KOPT-K1 (cell line): ENCODE results near the gene PEG3.

ENCODE experiments used
- H3K27ac ChIP-seq: fragments of 200-600 bp; sonication (generic); 2 replicates; pipeline ENCODE4 v1.5.1; 2016; ENCODE audit warnings: antibody characterized with exemption, mild to moderate bottlenecking, low read depth, low read length; ENCODE audit not compliant: poor library complexity, severe bottlenecking
- H3K36me3 ChIP-seq: fragments of 200-600 bp; sonication (generic); 2 replicates; pipeline ENCODE4 v1.5.1; 2017; ENCODE audit warnings: antibody characterized with exemption, mild to moderate bottlenecking, low read length, moderate library complexity; ENCODE audit not compliant: insufficient read depth
- H3K9me3 ChIP-seq: fragments of 200-600 bp; sonication (generic); 2 replicates; pipeline ENCODE4 v1.5.1; 2017; ENCODE audit warnings: antibody characterized with exemption, low read length, mild to moderate bottlenecking; ENCODE audit not compliant: insufficient read depth, poor library complexity, severe bottlenecking

Gene PEG3

DNA sequence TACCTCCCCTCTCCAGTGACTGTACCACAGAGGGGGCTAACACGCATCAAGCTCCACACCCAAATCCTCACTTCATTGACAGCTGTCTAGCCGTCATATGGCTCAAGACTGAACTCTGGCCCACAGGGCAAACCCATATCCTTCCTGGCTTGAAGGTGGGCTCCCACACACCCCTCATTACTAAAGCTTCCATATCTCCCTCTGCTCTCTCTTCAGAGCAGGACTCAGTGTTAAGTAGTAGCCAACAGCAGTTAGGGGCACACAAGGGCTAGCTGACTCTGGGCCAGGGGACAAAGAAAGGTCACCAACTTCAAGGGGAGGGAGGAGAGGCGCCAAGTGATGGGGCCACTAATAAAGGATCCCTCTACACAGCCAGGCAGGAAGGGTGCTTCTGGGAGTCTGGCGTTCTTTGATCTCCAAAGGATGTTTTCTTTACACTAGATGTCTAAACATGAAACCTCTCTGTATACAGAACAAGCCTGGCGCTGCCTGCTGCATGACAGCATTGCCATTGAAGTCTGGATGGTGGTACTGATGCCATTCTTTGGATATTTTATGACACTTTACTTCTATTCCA lies 8.1 kb downstream of the PEG3 start:
- Histone ChIP-seq H3K36me3 (no peaks in the 10 kb centered on the region), H3K27ac (no peak overlapping the region), H3K9me3 (peaks cover 5% of the 10 kb centered on the region)

DNA sequence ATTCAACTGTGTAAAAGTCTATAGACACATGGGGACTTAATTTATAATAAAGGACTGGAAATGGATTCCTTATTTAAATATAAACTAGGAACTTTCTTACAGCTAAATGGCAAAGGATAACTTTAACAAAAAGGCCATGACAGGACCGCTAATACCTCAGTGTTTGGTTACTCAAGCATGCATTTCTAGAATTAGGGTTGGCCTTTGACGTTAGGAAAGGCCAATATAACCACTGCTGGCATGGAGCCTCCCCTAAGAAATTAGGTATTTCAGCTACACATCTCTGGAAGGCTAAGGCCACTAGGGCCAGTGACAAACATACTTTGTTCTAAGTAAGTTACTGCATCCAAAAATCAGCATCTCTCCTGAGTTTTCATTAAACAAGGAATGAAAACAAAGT lies 9.3 kb downstream of the PEG3 start:
- Histone ChIP-seq H3K36me3 (no peaks in the 10 kb centered on the region), H3K9me3 (no peaks in the 10 kb centered on the region)

DNA sequence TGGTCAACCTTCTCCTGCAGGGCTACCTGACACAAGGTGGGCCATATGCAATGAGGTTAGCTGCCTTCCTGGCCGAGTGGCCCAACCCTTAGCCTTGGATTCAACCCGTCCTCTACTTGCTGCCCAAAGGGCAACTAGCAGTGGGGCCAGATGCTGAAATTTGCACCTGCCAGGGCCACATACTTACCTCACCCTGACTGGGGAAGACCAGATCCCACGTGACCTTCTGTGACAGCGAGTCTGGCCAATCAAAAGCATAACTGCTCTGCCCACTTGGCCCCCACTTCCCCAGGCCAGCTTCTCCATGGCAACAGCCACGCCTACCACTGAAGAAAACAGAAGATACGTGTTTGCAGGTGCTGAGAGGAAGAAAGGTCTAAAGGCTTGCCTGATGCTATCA lies 10.9 kb downstream of the PEG3 start:
- Histone ChIP-seq H3K27ac (no peak overlapping the region), H3K36me3 (no peaks in the 10 kb centered on the region), H3K9me3 (no peaks in the 10 kb centered on the region)

More for the DNA sequence above, 9.3 kb downstream of the PEG3 start:
- H3K27ac ChIP-seq, result no peak overlapping the region

DNA sequence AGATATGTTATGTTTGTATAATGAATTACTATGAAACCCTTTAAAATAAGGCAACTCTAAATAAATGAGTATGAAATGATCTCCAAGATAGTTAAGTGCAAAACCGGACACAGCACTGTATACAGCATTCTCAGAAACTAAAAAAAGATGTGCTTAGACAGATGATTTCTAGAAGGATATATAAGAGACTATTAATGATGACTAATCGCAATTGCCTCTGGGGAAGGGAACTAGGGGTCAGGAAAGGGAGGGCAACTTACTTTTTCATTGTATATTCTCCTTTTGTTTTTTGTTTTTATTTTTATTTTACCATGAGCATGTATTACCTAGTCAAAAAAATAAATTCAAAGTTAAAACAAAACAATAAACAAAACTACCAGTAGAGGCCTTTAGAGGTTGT lies 12.8 kb downstream of the PEG3 start:
- H3K36me3 ChIP-seq, result no peaks in the 10 kb centered on the region
- H3K27ac ChIP-seq, result no peak overlapping the region
- H3K9me3 ChIP-seq, result peaks cover 2% of the 10 kb centered on the region

DNA sequence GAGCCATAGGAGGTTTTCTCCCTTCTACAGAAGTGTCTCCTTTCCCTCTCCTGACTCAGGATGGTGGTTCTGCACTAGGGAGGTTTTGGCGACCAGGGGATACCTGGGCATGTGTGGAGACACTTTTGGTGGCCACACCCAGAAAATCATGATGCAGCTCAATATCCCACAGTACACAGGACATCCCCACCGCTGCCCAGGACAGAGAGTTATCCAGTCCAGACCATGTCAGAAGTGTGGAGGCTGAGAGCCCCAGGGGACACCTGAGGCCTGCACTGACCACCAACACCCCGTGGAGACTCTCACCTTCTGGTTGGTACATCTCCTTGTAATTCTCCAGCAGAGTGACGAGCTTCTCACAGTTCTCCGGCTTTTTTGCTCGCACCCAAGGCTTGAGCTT lies 16.6 kb downstream of the PEG3 start:
- peaks cover 4% of the 10 kb centered on the region for H3K9me3 ChIP-seq
- no peaks in the 10 kb centered on the region for H3K36me3 ChIP-seq
- no peak overlapping the region for H3K27ac ChIP-seq

DNA sequence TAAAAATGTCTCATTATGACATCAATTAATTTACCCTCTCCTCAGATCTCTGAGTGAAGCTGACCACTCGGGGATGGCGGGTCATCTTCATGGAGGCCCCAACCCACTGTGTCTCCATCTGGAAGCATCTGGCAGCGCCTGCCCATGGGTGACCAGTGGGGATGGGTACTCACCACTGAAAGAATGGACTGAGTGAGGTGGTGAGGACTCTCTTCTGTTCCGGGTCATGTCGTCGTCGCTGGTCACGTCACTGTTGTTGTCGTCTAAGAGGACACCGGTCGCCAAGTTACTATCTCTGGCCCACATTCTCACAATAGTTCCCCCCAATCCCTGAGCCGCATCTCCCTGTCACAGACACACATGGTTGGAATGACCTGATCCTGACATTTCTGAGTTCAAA lies 17.1 kb downstream of the PEG3 start:
- Histone ChIP-seq H3K36me3 (no peaks in the 10 kb centered on the region), H3K27ac (no peak overlapping the region), H3K9me3 (peaks cover 4% of the 10 kb centered on the region)

DNA sequence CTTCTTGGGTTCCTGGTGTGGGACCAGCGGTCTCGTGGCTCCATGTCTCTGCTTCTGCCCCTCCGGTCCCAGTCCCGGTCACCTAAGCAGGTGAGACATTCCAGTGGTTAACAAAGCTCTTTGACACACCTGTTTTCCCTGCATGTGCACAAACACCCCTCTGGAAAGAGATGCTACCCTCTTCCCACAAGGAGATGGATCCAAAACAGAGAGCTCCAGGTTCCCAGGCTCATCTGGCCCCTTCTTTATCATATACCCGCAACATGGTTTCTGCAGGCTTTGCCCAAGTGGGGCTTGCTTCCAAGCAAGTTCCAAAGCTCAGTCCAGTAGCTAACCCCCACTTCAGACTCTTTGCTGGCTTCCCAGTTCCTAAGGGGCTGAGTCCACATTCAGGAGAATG lies 17.8 kb downstream of the PEG3 start:
- no peaks in the 10 kb centered on the region for H3K36me3 ChIP-seq
- H3K27ac ChIP-seq, result no peak overlapping the region
- peaks cover 4% of the 10 kb centered on the region for H3K9me3 ChIP-seq

DNA sequence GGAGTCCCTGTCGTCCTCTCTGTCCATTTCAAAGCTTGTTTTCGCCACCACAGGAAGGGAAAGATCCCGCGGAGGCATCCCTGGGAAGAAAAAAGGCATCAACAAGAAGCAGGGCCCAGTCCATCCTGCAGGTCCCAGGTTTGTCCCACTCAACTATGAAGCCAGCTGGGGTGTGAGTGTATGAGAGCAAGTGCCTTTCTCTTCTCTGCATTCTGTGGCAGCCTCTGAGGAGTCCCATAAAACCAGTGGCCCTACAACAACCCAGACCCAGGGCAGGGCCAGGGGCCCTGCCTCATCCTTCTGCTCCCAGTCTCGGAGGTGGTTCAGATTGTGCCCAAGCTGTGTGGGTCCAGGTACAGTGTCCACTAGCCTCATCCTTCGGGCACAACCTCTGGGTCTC lies 18.9 kb downstream of the PEG3 start:
- H3K36me3 ChIP-seq, result no peaks in the 10 kb centered on the region
- H3K9me3 ChIP-seq, result peaks cover 4% of the 10 kb centered on the region
- H3K27ac ChIP-seq, result no peak overlapping the region

DNA sequence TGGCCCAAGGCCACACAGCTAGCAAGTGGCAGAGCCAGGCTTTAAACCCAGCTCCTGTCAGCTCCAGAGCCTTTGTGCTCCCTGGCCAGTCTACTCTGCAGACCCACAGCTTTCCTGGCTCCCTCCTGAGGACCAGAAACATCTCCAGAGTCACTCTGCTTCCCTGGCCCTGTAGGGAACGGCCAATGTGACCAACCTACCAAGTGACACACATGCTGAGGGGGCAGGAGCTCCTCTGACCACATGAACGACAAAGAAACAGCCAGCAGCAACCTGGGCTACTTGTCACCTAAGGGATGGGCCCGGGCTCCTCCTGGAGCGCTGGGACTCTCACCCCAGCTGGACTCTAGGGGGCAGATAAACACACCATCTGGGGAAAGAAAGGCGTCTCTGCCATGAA lies 19.3 kb downstream of the PEG3 start:
- H3K36me3 ChIP-seq, result no peaks in the 10 kb centered on the region
- H3K27ac ChIP-seq, result no peak overlapping the region
- peaks cover 4% of the 10 kb centered on the region for H3K9me3 ChIP-seq

DNA sequence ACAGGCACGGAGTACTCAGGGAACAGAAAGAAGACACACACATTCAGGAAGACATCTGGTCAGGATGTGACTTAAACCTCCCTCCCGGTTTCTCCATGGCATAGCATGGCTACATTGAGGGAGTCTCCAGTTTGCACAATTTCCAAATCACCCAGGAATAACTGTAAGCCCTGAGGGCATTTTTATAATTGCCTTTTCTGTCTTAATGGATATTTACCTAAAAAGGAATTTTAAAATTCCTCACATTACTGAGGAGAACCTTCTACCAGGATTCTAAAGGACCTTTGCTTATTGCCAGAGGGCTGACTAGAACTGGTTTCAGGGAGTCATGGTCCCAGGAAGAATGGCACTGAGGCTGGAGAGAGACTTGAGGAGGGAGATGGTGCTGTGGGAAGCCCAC lies 21.4 kb downstream of the PEG3 start:
- no peak overlapping the region for H3K27ac ChIP-seq
- H3K36me3 ChIP-seq, result no peaks in the 10 kb centered on the region
- peaks cover 4% of the 10 kb centered on the region for H3K9me3 ChIP-seq

DNA sequence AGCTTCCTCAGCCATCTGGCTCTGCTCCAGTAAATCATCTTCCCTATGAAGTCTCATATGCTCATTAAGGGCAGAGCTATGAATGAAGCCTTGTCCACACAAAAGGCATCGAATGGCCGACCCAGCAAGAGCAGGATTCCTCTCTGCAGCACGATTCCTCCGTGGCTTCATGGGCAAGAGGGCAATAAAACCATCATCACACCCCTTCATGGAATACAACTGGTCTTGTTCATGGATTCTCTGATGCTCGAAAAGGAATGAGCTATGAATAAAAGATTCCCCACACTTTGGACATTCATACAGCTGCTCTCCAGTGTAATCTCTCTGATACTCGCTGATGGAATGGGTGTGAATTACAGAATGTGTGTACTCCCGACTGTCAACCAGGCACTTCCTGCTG lies 25.9 kb downstream of the PEG3 start:
- H3K27ac ChIP-seq, result no peak overlapping the region
- no peaks in the 10 kb centered on the region for H3K36me3 ChIP-seq
- no peaks in the 10 kb centered on the region for H3K9me3 ChIP-seq

DNA sequence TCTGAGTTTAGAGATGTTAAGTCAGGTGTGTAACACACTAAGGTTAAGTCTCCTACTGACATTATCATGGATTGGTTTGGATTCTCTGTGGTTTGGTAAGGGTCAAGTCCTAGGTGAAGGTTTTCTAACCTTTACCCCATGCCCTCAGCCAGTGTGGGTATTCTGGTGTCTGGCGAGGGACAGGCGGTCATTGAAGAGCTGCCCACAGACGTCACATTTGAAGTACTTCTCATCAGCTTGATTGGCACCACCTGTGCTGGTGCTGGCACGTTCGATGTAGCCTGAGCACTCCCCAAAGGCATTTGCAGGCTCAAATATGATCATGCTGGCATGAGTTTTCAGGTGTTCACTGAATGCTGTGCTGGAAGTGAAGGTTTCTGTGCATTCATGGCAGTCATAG lies 27.0 kb downstream of the PEG3 start:
- Histone ChIP-seq H3K27ac (no peak overlapping the region), H3K36me3 (no peaks in the 10 kb centered on the region), H3K9me3 (no peaks in the 10 kb centered on the region)

DNA sequence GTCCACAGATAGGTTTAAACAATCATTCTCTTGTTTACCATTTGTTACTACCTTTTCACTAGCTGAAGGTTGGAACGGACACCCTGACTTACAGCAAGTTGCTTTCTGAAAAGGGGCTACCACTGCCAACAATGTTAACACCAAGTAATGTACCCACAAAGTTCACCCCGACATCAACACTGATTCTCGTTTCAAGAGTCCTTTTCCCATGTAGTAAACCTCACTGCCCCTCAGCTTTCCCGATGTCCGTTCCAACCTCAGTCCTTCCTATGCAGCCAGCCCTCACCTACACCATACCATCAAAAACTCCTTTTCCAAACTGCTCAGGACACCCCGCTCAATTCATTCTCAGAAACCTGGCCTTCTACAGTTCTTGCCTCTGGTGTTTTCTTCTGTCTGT lies 29.0 kb downstream of the PEG3 start:
- peaks cover 8% of the 10 kb centered on the region for H3K9me3 ChIP-seq
- H3K27ac ChIP-seq, result no peak overlapping the region
- no peaks in the 10 kb centered on the region for H3K36me3 ChIP-seq

DNA sequence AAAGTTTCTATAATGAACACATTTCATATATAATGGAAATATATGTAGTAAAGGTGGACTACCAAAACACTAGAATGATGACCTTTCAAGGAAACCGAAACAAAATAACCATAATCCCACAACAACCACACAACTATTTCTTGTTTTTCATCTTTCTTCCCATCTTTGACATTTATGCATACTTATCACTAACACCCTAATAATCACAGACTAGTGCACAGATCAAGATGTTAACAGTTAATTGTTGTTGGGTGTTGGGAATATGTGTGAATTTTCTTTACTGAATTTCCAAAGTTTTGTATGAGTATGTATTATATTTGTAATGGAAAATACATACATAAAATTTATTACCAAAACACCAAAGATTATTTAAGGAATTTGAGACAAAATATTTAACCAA lies 30.3 kb downstream of the PEG3 start:
- no peak overlapping the region for H3K27ac ChIP-seq
- H3K9me3 ChIP-seq, result peaks cover 12% of the 10 kb centered on the region
- no peaks in the 10 kb centered on the region for H3K36me3 ChIP-seq

DNA sequence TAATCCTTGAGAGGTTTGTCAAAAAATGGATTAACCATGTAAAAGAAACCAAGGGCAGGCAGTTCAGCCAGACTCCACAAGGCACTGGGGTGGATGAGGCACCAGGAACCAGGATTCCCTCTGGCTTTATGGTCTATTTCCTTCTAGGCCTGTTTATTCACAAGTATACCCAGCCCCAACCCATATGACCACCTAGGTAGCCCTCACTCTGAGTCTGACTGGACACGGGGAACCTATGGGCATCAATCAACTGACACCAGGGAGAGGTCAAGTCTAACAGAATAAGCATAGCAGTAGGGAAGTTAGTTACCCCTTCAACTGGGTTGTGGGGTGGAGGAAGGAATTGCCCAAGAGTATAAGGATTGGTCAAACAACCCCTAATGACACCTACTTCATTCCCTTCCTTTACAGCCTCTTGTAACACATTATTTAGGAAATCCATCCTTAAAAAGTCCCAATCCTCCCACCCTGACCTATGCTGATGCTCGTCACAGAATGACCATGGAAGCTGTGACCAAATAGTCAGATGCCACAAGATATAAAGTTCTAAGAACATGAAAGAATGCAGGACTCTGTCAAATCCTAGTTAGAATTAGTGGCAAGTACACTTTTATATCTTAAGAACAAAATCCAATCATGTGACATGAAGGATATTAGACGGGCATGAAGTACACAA lies 31.7 kb downstream of the PEG3 start:
- Histone ChIP-seq H3K36me3 (no peaks in the 10 kb centered on the region), H3K27ac (no peak overlapping the region), H3K9me3 (peaks cover 18% of the 10 kb centered on the region)

DNA sequence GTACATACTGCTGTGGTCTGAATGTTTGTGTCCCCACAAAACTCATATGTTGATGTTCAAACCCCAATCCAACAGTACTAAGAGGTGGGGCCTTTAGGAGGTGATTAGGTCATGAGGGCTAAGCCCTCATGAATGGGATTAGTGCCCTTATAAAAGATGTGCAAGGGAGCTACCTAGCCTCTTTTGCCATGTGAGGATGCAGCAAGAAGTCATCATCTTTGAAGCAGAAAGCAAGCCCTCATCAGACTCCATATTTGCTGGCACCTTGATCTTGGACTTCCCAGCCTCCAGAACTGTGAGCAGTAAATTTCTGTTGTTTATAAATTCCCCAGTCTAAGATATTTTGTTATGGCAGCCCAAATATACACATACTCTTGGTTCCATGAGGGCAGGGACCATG lies 33.9 kb downstream of the PEG3 start:
- no peak overlapping the region for H3K27ac ChIP-seq
- H3K36me3 ChIP-seq, result no peaks in the 10 kb centered on the region
- peaks cover 37% of the 10 kb centered on the region for H3K9me3 ChIP-seq
